KOPT-K1 (cell line): ENCODE data around the gene STARD10.
A peak's percentile ranks its signal among the peaks of the same experiment; 100 is the strongest.

Experiments used
- H3K27ac ChIP-seq: fragments of 200-600 bp; sonication (generic); 2 replicates; pipeline ENCODE4 v1.5.1; 2016; ENCODE audit warnings: antibody characterized with exemption, mild to moderate bottlenecking, low read depth, low read length; ENCODE audit not compliant: poor library complexity, severe bottlenecking
- H3K36me3 ChIP-seq: fragments of 200-600 bp; sonication (generic); 2 replicates; pipeline ENCODE4 v1.5.1; 2017; ENCODE audit warnings: antibody characterized with exemption, mild to moderate bottlenecking, low read length, moderate library complexity; ENCODE audit not compliant: insufficient read depth
- H3K9me3 ChIP-seq: fragments of 200-600 bp; sonication (generic); 2 replicates; pipeline ENCODE4 v1.5.1; 2017; ENCODE audit warnings: antibody characterized with exemption, low read length, mild to moderate bottlenecking; ENCODE audit not compliant: insufficient read depth, poor library complexity, severe bottlenecking

STARD10 gene

DNA sequence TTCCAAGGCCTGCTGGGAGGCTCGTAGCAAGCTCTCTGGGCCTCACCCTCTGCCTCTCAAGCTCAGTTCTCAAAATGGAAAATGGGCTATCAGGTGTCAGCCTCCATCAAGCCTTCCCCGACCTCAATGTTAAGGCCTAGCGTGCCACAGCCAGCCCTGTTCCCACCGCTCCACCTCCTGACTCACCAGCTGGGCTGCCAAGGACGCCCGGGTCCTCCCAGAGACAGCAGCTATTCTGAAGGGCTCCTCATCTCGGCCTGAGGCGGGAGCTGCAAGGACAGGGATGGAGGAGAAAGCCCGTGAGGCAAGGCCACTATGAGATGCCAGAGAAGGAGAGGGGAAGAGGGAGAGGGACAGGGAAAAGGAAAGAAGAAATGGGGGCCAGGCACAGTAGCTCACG is 61.5 kb downstream of the STARD10 start:
- H3K36me3 ChIP-seq: no peaks in the 10 kb centered on the region
- H3K27ac ChIP-seq: no peak overlapping the region
- H3K9me3 ChIP-seq: no peaks in the 10 kb centered on the region

DNA sequence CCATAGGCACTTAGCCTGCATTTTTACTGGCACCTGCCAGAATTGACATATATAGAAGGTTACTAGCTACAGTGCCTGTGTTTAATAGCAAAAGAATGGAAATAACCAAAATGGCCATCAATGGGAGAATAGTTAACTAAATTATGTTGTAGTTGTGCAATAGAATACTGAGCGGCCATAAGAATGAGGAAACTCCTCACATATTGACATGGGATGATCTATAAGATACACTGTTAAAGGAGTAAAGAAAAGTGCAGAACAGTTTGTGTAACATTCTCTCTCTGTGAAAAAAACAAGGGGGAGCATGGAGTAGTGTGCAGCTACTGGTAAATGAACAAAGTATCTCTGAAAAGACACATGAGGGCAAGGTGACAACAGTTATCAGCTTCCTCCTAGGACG is 63.1 kb downstream of the STARD10 start:
- H3K9me3 ChIP-seq: no peaks in the 10 kb centered on the region
- no peak overlapping the region for H3K27ac ChIP-seq
- H3K36me3 ChIP-seq: peaks cover 6% of the 10 kb centered on the region; the same call in 1 of the 2 replicates

DNA sequence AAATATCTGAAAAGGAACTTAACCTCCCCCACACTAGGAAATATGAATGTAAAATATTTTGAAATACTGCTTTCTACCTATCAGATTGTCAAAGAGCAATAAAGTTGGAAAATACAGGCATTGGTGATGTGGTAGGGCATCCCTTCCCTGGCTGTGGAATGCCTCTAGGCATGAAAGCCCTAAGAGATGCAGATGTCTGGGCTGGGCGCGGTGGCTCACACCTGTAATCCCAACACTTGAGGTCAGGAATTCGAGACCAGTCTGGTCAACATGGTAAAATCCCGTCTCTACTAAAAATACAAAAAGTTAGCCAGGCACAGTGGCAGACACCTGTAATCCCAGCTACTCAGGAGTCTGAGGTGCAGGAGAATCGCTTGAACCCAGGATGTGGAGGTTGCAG is 63.6 kb downstream of the STARD10 start:
- H3K9me3 ChIP-seq: no peaks in the 10 kb centered on the region
- H3K27ac ChIP-seq: no peak overlapping the region

GRCh38 chr11:72727521-72727920 is 66.3 kb downstream of the STARD10 start:
- Histone ChIP-seq H3K36me3 (peaks cover 10% of the 10 kb centered on the region; the same call in 1 of the 2 replicates), H3K27ac (no peak overlapping the region), H3K9me3 (no peaks in the 10 kb centered on the region)

More for the DNA sequence above, 63.6 kb downstream of the STARD10 start:
- H3K36me3 ChIP-seq: peaks cover 7% of the 10 kb centered on the region; the same call in 1 of the 2 replicates

DNA sequence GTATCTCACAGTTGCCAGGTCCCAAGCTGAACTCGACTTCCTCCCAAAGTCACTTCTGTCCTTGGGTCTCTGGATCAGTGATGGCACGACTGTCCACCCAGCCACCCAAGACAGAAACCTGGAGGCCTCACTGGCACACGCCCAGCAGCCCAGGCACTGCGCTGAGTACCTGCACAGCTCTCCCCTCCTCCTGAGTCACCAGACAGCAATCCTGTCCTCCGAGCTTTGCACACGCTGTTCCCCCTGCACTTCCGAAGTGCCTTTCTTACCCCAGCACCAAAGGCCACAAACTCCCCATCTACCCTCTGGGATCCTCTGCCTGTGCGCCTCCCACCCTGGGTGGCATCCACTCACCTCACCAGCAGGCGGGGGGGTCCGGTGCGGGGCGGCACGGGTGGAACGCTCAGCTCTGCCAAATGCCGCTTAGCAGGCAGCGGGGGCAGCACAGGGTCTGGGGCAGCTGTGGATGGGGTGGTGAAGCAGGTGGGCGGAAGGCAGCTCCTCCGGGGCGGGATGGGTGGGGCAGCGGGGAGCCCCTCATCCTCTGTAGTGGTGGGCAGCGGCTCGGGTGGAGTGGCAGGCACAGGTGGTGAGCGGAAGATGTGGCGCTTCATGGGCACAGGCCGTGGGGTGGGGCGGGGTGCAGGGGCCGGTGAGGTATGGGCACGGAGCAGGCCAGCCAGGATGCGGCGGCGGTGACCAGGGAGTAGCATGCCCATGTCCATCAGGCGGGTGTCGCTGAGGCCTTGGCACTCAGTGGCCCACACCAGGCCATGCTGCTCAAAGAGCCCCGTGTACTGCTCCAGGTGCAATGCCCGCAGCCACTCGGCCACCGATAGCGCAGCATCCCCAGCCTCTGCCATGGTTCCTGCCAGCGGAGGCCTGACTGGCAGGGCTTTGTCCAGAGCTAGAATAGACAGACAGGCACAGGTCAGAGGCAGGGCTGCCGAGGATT is 67.3 kb downstream of the STARD10 start:
- H3K9me3 ChIP-seq: no peaks in the 10 kb centered on the region
- no peak overlapping the region for H3K27ac ChIP-seq
- H3K36me3 ChIP-seq: peaks cover 10% of the 10 kb centered on the region; the same call in 1 of the 2 replicates

GRCh38 chr11:72725724-72726028 is 68.2 kb downstream of the STARD10 start:
- H3K9me3 ChIP-seq: no peaks in the 10 kb centered on the region
- peaks cover 10% of the 10 kb centered on the region; the same call in 1 of the 2 replicates for H3K36me3 ChIP-seq
- no peak overlapping the region for H3K27ac ChIP-seq

GRCh38 chr11:72724851-72725723 is 68.8 kb downstream of the STARD10 start:
- Histone ChIP-seq H3K36me3 (peaks cover 10% of the 10 kb centered on the region; the same call in 1 of the 2 replicates), H3K27ac (no peak overlapping the region), H3K9me3 (no peaks in the 10 kb centered on the region)

DNA sequence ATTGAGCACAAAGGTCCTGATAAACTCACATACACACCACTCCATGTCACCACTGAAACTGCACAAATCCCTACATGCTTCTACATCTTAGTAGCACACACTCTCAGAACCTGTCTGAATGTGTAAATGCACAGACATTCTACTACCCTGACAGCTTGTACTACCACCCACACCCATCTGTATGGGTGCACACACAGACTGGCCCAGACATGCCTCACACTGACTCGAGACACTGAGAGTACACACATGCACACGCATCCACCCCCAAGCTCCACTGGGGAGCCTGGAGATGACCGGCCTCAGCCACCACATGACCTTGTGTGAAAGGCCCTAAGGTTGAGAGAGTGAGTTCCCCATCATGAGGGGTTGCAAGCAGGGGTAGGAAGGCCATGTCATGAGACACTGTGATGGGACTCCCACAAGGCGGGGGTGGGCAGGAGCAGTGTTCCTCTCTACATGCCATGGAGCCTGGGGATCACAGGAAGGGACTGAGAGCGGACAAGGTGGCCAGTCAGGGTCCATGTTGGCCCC is 69.8 kb downstream of the STARD10 start:
- H3K27ac ChIP-seq: no peak overlapping the region
- no peaks in the 10 kb centered on the region for H3K9me3 ChIP-seq
- H3K36me3 ChIP-seq: peaks cover 10% of the 10 kb centered on the region; the same call in 1 of the 2 replicates

- no peaks in the 10 kb centered on the region for H3K9me3 ChIP-seq
- H3K36me3 ChIP-seq: peaks cover 16% of the 10 kb centered on the region; the same call in 1 of the 2 replicates
- no peak overlapping the region for H3K27ac ChIP-seq
Measured at GRCh38 chr11:72723508-72723907, 70.3 kb downstream of the STARD10 start.

- H3K27ac ChIP-seq: peak overlapping the region; percentile 85
- H3K36me3 ChIP-seq: peaks cover 28% of the 10 kb centered on the region; the same call in 1 of the 2 replicates
- H3K9me3 ChIP-seq: no peaks in the 10 kb centered on the region
Measured at GRCh38 chr11:72722050-72722748, 71.6 kb downstream of the STARD10 start.

DNA sequence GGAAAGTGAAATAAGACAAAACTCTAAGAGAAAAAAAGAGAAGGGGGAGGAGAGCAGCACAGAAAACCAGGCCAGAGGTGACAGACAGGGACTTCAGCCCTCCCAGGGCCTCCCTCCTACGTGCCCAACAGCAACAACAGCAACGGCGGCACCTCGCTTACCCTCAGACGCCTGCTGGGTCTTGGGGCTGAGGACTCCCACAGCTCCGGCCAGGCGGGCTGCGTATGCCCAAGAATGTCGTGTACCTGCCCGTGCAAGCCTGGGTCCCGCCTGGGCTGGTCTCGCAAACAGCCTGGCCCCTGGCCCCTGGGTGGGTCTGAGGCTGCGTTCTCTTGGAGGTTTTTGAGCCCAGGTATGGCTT is 72.2 kb downstream of the STARD10 start:
- Histone ChIP-seq H3K27ac (peak overlapping the region; percentile 85), H3K9me3 (no peaks in the 10 kb centered on the region), H3K36me3 (peaks cover 33% of the 10 kb centered on the region; the same call in 1 of the 2 replicates)

GRCh38 chr11:72721276-72721675 is 72.6 kb downstream of the STARD10 start:
- Histone ChIP-seq H3K9me3 (no peaks in the 10 kb centered on the region), H3K27ac (peak overlapping the region; percentile 85), H3K36me3 (peaks cover 36% of the 10 kb centered on the region; the same call in 1 of the 2 replicates)

DNA sequence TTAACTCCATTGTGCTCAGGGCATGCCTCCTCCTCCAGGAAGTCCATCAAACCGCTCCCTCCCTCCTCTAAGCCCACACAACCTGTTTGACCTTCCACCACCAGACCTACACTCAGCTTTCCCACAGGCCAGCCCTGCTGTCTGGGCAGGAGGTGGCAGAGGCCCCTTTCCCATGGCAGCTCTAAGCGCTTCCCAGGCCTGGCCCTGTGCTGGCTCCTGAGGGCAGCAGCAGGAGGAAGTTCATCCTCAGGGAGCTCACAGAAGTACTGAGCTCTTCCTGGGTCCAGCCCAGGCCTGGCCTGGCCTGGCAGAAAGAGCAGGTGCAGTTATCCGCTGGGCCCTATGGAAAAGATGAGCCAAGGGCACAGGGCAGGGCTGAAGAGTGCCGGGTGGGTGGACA is 73.1 kb downstream of the STARD10 start:
- peak overlapping the region; percentile 85 for H3K27ac ChIP-seq
- no peaks in the 10 kb centered on the region for H3K9me3 ChIP-seq
- H3K36me3 ChIP-seq: peaks cover 34% of the 10 kb centered on the region; the same call in 1 of the 2 replicates

- Histone ChIP-seq H3K9me3 (no peaks in the 10 kb centered on the region), H3K36me3 (peaks cover 33% of the 10 kb centered on the region; the same call in 1 of the 2 replicates), H3K27ac (peak overlapping the region; percentile 85)
Measured at GRCh38 chr11:72720047-72720446, 73.8 kb downstream of the STARD10 start.
